ENCODE data around the gene FIS1. TPM values are rescaled to one million over a fixed set of nuclear protein-coding genes. Genes with fewer than 3 reads are reported as not detected.
"Not testable (repeated sequence)": the region's sequence is repeated elsewhere in the genome, so short reads cannot be mapped to it uniquely, and the experiment has no call there.

FIS1 gene
- 87.2 and 97.5 TPM in 2 replicates for total RNA-seq (2014; rRNA removed; shearing (Covaris generic))
- polyA plus RNA-seq (2014; cell fraction: nucleus; rRNA removed) = 208 and 233 TPM in 2 replicates

GRCh38 chr7:101244375-101245146, at the start of gene FIS1:
Gene FIS1, minus strand, starts transcription at chr7:101245081. Its CDS starts 77 bp downstream, at chr7:101245004.
- peak; percentile 89 for DNase-seq (ENCODE audit: extremely low read depth, low read depth)

GRCh38 chr7:101294039-101294831, 49.4 kb upstream of the FIS1 start:
- no peak for DNase-seq (ENCODE audit: extremely low read depth, low read depth)

- not testable (repeated sequence) for DNase-seq (ENCODE audit: extremely low read depth, low read depth)
Measured at GRCh38 chr7:101293069-101294021, 48.5 kb upstream of the FIS1 start.

- not testable (repeated sequence) for DNase-seq (ENCODE audit: extremely low read depth, low read depth)
Measured at GRCh38 chr7:101292566-101292965, 47.7 kb upstream of the FIS1 start.

- DNase-seq (ENCODE audit: extremely low read depth, low read depth) = peak; percentile 42
Measured at GRCh38 chr7:101290186-101291037, 45.5 kb upstream of the FIS1 start.

GRCh38 chr7:101289687-101290086, 44.8 kb upstream of the FIS1 start:
- not testable (repeated sequence) for DNase-seq (ENCODE audit: extremely low read depth, low read depth)

- DNase-seq (ENCODE audit: extremely low read depth, low read depth) = no peak
Measured at GRCh38 chr7:101288439-101288838, 43.6 kb upstream of the FIS1 start.

- no peak for DNase-seq (ENCODE audit: extremely low read depth, low read depth)
Measured at GRCh38 chr7:101287032-101287431, 42.2 kb upstream of the FIS1 start.

GRCh38 chr7:101285880-101286279, 41.0 kb upstream of the FIS1 start:
- DNase-seq (ENCODE audit: extremely low read depth, low read depth) = not testable (repeated sequence)

- DNase-seq (ENCODE audit: extremely low read depth, low read depth) = no peak
Measured at GRCh38 chr7:101285171-101285570, 40.3 kb upstream of the FIS1 start.

- DNase-seq (ENCODE audit: extremely low read depth, low read depth) = not testable (repeated sequence)
Measured at GRCh38 chr7:101280912-101281311, 36.0 kb upstream of the FIS1 start.

GRCh38 chr7:101278461-101279292, 33.8 kb upstream of the FIS1 start:
- DNase-seq (ENCODE audit: extremely low read depth, low read depth) = no peak

- no peak for DNase-seq (ENCODE audit: extremely low read depth, low read depth)
Measured at GRCh38 chr7:101277155-101277554, 32.3 kb upstream of the FIS1 start.

- DNase-seq (ENCODE audit: extremely low read depth, low read depth) = no peak
Measured at GRCh38 chr7:101273206-101273605, 28.3 kb upstream of the FIS1 start.

GRCh38 chr7:101271021-101271420, 26.1 kb upstream of the FIS1 start:
- DNase-seq (ENCODE audit: extremely low read depth, low read depth) = no peak

- DNase-seq (ENCODE audit: extremely low read depth, low read depth) = no peak
Measured at GRCh38 chr7:101269664-101270063, 24.8 kb upstream of the FIS1 start.

- no peak for DNase-seq (ENCODE audit: extremely low read depth, low read depth)
Measured at GRCh38 chr7:101265622-101266516, 21.0 kb upstream of the FIS1 start.
